Liver (tissue), 3 donors: Measurements from ENCODE around the gene TPR.

Experiments used
- EGR1 ChIP-seq, 2 donors: IDR thresholded peaks; 2 replicates each; pipeline ENCODE4 v1.6.1; 2016 to 2018; ENCODE audit warnings: antibody characterized with exemption in 2 of 2, low read depth in 2 of 2
- RAD21 ChIP-seq, 2 donors: IDR thresholded peaks; 2 replicates each; pipeline ENCODE4 v1.6.1; 2016; ENCODE audit warnings: antibody characterized with exemption in 2 of 2, mild to moderate bottlenecking in 2 of 2
- SP1 ChIP-seq: IDR thresholded peaks from 2 replicates; pipeline ENCODE4 v1.6.1; 2018; ENCODE audit warnings: antibody characterized with exemption, mild to moderate bottlenecking
- TAF1 ChIP-seq: conservative IDR thresholded peaks from 2 replicates; pipeline ENCODE4 v1.6.1; 2016; ENCODE audit warnings: antibody characterized with exemption, mild to moderate bottlenecking
- TF ChIP-seq, protein P1 (sequence below): IDR thresholded peaks from 2 replicates; pipeline ENCODE4 v1.6.1; 2016; ENCODE audit warnings: antibody characterized with exemption
- TF ChIP-seq, protein P2 (sequence below): fragments of 150-350 bp; IDR thresholded peaks from 2 replicates; pipeline ENCODE4 v1.5.1; 2017; ENCODE audit warnings: improper control_type of control experiment, low read depth, low read length; ENCODE audit not compliant: missing input control
- TF ChIP-seq, protein P3 (sequence below): IDR thresholded peaks from 2 replicates; pipeline ENCODE4 v1.6.1; 2016; ENCODE audit warnings: antibody characterized with exemption, mild to moderate bottlenecking
- TF ChIP-seq, protein P4 (sequence below): IDR thresholded peaks from 2 replicates; pipeline ENCODE4 v1.6.1; 2016; ENCODE audit warnings: antibody characterized with exemption
- donor health status: healthy.
- donor health status: healthy.

DNA sequence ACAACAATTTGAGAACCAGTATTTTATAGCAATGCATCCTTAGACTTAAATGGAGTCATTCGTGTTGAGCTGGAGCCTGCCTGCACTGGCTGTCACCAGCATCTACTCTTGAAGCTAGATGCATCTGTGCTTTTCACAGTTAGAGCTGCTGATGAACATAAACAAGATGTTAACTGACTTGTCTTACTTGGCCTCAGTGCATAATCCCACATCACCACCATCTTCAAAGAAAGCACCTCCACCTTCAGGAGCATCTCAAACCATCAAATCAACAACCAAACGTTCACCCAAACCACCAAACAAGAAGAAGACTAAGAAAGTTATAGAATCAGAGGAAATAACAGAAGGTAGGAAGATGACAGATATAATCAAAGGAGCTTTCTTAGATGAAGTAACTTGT, 71.1 kb downstream of the TPR start:
- no peak for TF ChIP-seq RAD21 (IDR thresholded peaks at IDR 0.05)
- TF ChIP-seq, protein P1, sequence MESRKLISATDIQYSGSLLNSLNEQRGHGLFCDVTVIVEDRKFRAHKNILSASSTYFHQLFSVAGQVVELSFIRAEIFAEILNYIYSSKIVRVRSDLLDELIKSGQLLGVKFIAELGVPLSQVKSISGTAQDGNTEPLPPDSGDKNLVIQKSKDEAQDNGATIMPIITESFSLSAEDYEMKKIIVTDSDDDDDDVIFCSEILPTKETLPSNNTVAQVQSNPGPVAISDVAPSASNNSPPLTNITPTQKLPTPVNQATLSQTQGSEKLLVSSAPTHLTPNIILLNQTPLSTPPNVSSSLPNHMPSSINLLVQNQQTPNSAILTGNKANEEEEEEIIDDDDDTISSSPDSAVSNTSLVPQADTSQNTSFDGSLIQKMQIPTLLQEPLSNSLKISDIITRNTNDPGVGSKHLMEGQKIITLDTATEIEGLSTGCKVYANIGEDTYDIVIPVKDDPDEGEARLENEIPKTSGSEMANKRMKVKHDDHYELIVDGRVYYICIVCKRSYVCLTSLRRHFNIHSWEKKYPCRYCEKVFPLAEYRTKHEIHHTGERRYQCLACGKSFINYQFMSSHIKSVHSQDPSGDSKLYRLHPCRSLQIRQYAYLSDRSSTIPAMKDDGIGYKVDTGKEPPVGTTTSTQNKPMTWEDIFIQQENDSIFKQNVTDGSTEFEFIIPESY = no peak
- TF ChIP-seq EGR1 (IDR thresholded peaks at IDR 0.05; ENCODE audit: low read depth in 2 of 2) = no peak
- TF ChIP-seq, protein P2, sequence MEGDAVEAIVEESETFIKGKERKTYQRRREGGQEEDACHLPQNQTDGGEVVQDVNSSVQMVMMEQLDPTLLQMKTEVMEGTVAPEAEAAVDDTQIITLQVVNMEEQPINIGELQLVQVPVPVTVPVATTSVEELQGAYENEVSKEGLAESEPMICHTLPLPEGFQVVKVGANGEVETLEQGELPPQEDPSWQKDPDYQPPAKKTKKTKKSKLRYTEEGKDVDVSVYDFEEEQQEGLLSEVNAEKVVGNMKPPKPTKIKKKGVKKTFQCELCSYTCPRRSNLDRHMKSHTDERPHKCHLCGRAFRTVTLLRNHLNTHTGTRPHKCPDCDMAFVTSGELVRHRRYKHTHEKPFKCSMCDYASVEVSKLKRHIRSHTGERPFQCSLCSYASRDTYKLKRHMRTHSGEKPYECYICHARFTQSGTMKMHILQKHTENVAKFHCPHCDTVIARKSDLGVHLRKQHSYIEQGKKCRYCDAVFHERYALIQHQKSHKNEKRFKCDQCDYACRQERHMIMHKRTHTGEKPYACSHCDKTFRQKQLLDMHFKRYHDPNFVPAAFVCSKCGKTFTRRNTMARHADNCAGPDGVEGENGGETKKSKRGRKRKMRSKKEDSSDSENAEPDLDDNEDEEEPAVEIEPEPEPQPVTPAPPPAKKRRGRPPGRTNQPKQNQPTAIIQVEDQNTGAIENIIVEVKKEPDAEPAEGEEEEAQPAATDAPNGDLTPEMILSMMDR = no peak
- no peak for TF ChIP-seq SP1
- TF ChIP-seq TAF1 = no peak
- TF ChIP-seq, protein P3, sequence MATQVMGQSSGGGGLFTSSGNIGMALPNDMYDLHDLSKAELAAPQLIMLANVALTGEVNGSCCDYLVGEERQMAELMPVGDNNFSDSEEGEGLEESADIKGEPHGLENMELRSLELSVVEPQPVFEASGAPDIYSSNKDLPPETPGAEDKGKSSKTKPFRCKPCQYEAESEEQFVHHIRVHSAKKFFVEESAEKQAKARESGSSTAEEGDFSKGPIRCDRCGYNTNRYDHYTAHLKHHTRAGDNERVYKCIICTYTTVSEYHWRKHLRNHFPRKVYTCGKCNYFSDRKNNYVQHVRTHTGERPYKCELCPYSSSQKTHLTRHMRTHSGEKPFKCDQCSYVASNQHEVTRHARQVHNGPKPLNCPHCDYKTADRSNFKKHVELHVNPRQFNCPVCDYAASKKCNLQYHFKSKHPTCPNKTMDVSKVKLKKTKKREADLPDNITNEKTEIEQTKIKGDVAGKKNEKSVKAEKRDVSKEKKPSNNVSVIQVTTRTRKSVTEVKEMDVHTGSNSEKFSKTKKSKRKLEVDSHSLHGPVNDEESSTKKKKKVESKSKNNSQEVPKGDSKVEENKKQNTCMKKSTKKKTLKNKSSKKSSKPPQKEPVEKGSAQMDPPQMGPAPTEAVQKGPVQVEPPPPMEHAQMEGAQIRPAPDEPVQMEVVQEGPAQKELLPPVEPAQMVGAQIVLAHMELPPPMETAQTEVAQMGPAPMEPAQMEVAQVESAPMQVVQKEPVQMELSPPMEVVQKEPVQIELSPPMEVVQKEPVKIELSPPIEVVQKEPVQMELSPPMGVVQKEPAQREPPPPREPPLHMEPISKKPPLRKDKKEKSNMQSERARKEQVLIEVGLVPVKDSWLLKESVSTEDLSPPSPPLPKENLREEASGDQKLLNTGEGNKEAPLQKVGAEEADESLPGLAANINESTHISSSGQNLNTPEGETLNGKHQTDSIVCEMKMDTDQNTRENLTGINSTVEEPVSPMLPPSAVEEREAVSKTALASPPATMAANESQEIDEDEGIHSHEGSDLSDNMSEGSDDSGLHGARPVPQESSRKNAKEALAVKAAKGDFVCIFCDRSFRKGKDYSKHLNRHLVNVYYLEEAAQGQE = no peak
- TF ChIP-seq, protein P4, sequence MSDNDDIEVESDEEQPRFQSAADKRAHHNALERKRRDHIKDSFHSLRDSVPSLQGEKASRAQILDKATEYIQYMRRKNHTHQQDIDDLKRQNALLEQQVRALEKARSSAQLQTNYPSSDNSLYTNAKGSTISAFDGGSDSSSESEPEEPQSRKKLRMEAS = no peak
